ENCODE data around the gene OSBPL5. TPM values are rescaled to one million over a fixed set of nuclear protein-coding genes. Genes with fewer than 3 reads are reported as not detected.

The OSBPL5 gene
- total RNA-seq, 1 experiment from 2014 or later = 16.1 TPM

DNA sequence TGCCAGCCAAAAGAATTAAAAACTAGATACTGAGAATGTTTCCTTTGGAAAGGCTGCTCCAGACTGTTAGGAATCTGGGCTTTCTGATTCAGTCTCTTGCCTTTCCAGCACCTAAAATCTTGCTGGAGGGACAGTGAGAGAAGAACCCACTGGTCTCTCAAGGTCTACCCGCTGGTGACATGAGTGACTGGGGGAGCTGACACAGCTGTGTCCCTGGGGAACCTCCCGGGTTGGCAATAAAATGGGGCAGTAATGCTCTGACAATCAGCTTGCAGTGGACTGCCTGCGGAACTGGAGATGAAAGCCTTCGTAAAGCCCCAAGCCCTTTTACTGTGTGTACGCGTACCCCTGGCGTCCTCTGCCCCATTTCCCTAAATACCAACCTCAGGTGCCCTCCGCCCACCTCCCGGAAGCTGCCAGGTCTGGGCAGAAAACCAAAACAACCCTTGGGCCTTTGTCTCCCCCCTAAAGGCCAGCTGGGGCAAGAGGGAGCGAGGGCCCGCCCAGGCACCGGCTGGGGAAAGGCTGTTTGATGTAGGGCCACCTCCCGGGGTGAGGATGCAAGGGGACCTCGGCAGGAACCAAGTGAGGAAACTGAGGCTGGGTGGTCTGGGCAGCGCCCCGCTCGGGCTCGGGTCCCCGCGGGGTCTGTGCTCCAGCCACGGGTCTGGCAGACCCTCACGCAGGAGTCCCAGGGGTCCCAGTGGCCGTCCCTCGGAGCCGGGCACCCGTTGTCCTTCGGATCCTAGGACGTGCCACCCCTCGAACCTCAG is 108.6 kb downstream of the OSBPL5 start:
- peaks cover 11% of the 10 kb centered on the region for H3K79me1 ChIP-seq (ENCODE audit: insufficient read depth, low read depth, low read length, poor library complexity, severe bottlenecking)
- Mint-ChIP-seq H3K9me3 (no peaks in the 10 kb centered on the region), H3K4me3 (peak overlapping the region; percentile 85 to 93), H3K4me1 (peaks cover 36 to 42% of the 10 kb centered on the region in 2 experiments), H3K36me3 (ENCODE audit: insufficient read depth in 1 of 3, low read depth in 3 of 3) (peaks cover 7 to 28% (median 25%) of the 10 kb centered on the region in 3 experiments; a peak in 6 of 7 replicates), H3K27me3 (ENCODE audit: low read depth) (no peaks in the 10 kb centered on the region), H3K27ac (peak overlapping the region; percentile 47 to 85 (median 82); a peak in 4 of 7 replicates)
- no peak overlapping the region for H4K8ac ChIP-seq (replicated peaks; ENCODE audit: insufficient read length, low read depth, low read length)
- no peak overlapping the region for H2AK5ac ChIP-seq (ENCODE audit: insufficient read length, low read length)
- H3K23me2 ChIP-seq (ENCODE audit: insufficient read length, low read depth, low read length, poor library complexity, severe bottlenecking) = peaks cover 5% of the 10 kb centered on the region
- no peaks in the 10 kb centered on the region for H3K9me3 ChIP-seq (ENCODE audit: control insufficient read depth, low read depth, low read length)
- no peak overlapping the region for H2BK15ac ChIP-seq (ENCODE audit: low read depth, low read length)
- no peak overlapping the region for H2BK5ac ChIP-seq (ENCODE audit: insufficient read length, low read length)
- no peak overlapping the region for H4K5ac ChIP-seq (ENCODE audit: insufficient read length, low read depth, low read length)
- H3K79me2 ChIP-seq (ENCODE audit: insufficient read depth, low read length) = peaks cover 28% of the 10 kb centered on the region; the same call in 1 of the 2 replicates
- H3K56ac ChIP-seq (ENCODE audit: insufficient read length, low read depth, low read length) = no peak overlapping the region
- no peak overlapping the region for H4K91ac ChIP-seq (ENCODE audit: insufficient read length, low read depth, low read length)
- H3K9ac ChIP-seq (ENCODE audit: extremely low read depth, insufficient read length, low read length) = peak overlapping the region; percentile 50
- no peaks in the 10 kb centered on the region for H4K20me1 ChIP-seq (ENCODE audit: control insufficient read depth, insufficient read depth, insufficient read length)
- no peak overlapping the region for H2BK20ac ChIP-seq (ENCODE audit: low read depth, low read length, poor library complexity, severe bottlenecking)
- no peak overlapping the region for H3K4ac ChIP-seq (ENCODE audit: low read depth, low read length)
- H3K4me2 ChIP-seq (ENCODE audit: insufficient read depth, insufficient read length, low read length) = peak overlapping the region; percentile 92
- TF ChIP-seq, protein P1, sequence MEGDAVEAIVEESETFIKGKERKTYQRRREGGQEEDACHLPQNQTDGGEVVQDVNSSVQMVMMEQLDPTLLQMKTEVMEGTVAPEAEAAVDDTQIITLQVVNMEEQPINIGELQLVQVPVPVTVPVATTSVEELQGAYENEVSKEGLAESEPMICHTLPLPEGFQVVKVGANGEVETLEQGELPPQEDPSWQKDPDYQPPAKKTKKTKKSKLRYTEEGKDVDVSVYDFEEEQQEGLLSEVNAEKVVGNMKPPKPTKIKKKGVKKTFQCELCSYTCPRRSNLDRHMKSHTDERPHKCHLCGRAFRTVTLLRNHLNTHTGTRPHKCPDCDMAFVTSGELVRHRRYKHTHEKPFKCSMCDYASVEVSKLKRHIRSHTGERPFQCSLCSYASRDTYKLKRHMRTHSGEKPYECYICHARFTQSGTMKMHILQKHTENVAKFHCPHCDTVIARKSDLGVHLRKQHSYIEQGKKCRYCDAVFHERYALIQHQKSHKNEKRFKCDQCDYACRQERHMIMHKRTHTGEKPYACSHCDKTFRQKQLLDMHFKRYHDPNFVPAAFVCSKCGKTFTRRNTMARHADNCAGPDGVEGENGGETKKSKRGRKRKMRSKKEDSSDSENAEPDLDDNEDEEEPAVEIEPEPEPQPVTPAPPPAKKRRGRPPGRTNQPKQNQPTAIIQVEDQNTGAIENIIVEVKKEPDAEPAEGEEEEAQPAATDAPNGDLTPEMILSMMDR (conservative IDR thresholded peaks at IDR 0.05) = no peak
- no peak overlapping the region for H2BK120ac ChIP-seq (ENCODE audit: low read depth, low read length, poor library complexity, severe bottlenecking)
- H3K14ac ChIP-seq (ENCODE audit: insufficient read depth, low read length) = peak overlapping the region; percentile 77
- peak overlapping the region; percentile 31 for H3K18ac ChIP-seq (ENCODE audit: insufficient read length, low read depth, low read length)
- DNase-seq = no peak
- no peaks in the 10 kb centered on the region for H3K4me1 ChIP-seq (ENCODE audit: insufficient read depth, low read length)
- H3K27me3 ChIP-seq (ENCODE audit: insufficient read depth, low read length) = no peaks in the 10 kb centered on the region
- H2AFZ ChIP-seq (ENCODE audit: low read length) = no peak overlapping the region
- no peak overlapping the region for H3K23ac ChIP-seq (ENCODE audit: insufficient read length, low read depth, low read length)
- no peak overlapping the region for H3T11ph ChIP-seq (ENCODE audit: low read length)
- no CpG with 5 or more reads among the region's 29 CpGs for WGBS (ENCODE audit: extremely low coverage, insufficient read length, low lambda C conversion rate)
- H3K27ac ChIP-seq (ENCODE audit: insufficient read length, low read depth, low read length) = no peak overlapping the region
- H2BK12ac ChIP-seq (ENCODE audit: insufficient read length, low read depth, low read length) = no peak overlapping the region
